HL-60 (cell line): ENCODE results near the gene RSPH1.

Experiments used
- DNase-seq, 2 experiments: peaks; one replicate each; pipeline ENCODE4 v3.0.0-alpha.2; 2010 to 2020; ENCODE audit warnings: low read depth in 1 of 2, low spot score in 1 of 2
- H3K27ac ChIP-seq: fragments of 250-450 bp; sonication (Bioruptor Pico); replicated peaks from 2 replicates; pipeline ENCODE4 v1.5.1; 2020; ENCODE audit warnings: mild to moderate bottlenecking, moderate library complexity
- H3K27me3 ChIP-seq: fragments of 250-450 bp; sonication (Bioruptor Pico); 2 replicates; pipeline ENCODE4 v1.5.1; 2021; ENCODE audit warnings: mild to moderate bottlenecking, moderate library complexity; ENCODE audit not compliant: insufficient read depth, poor library complexity, severe bottlenecking
- H3K4me3 ChIP-seq: replicated peaks from 2 replicates; pipeline ENCODE4 v1.5.1; 2011; ENCODE audit warnings: mild to moderate bottlenecking, control low read depth, low read length; ENCODE audit not compliant: insufficient read depth
- GABPA ChIP-seq: IDR thresholded peaks from 2 replicates; pipeline ENCODE4 v1.6.1; 2012; ENCODE audit warnings: low read depth
- POLR2AphosphoS5 ChIP-seq: IDR thresholded peaks from 2 replicates; pipeline ENCODE4 v1.6.1; 2012; ENCODE audit warnings: low read depth
- SPI1 ChIP-seq: IDR thresholded peaks from 2 replicates; pipeline ENCODE4 v1.6.1; 2012; ENCODE audit warnings: low read depth, mild to moderate bottlenecking, borderline replicate concordance
- TF ChIP-seq, protein P1 (sequence below): IDR thresholded peaks from 2 replicates; pipeline ENCODE4 v1.6.1; 2012; ENCODE audit warnings: low read depth; ENCODE audit not compliant: insufficient replicate concordance
- TF ChIP-seq, protein P2 (sequence below): IDR thresholded peaks from one replicate; pipeline ENCODE4 v1.5.1; 2011; ENCODE audit warnings: low read length, control low read depth, inconsistent platforms; ENCODE audit not compliant: insufficient read depth

The RSPH1 gene

DNA sequence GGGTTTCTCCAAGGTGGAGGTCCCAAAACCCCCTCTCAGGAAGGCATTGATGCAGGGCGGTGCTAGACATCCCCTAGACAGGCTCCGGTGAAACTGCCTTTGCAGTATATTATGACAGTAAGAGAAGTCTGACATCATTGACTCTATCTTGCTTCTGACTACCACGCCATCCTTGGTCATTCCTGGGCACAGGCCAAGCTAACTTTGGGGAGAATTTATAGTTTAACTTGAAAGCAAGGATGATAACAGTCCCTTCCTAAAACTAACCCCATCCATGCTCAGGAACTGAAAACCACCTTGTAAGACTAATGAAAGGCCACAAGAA, 30.3 kb downstream of the RSPH1 start:
- Histone ChIP-seq H3K27me3 (peaks cover 2% of the 10 kb centered on the region), H3K4me3 (no peak overlapping the region), H3K27ac (peak overlapping the region; percentile 44)
- TF ChIP-seq SPI1 (no peak), POLR2AphosphoS5 (no peak), GABPA (no peak)
- TF ChIP-seq, protein P1, sequence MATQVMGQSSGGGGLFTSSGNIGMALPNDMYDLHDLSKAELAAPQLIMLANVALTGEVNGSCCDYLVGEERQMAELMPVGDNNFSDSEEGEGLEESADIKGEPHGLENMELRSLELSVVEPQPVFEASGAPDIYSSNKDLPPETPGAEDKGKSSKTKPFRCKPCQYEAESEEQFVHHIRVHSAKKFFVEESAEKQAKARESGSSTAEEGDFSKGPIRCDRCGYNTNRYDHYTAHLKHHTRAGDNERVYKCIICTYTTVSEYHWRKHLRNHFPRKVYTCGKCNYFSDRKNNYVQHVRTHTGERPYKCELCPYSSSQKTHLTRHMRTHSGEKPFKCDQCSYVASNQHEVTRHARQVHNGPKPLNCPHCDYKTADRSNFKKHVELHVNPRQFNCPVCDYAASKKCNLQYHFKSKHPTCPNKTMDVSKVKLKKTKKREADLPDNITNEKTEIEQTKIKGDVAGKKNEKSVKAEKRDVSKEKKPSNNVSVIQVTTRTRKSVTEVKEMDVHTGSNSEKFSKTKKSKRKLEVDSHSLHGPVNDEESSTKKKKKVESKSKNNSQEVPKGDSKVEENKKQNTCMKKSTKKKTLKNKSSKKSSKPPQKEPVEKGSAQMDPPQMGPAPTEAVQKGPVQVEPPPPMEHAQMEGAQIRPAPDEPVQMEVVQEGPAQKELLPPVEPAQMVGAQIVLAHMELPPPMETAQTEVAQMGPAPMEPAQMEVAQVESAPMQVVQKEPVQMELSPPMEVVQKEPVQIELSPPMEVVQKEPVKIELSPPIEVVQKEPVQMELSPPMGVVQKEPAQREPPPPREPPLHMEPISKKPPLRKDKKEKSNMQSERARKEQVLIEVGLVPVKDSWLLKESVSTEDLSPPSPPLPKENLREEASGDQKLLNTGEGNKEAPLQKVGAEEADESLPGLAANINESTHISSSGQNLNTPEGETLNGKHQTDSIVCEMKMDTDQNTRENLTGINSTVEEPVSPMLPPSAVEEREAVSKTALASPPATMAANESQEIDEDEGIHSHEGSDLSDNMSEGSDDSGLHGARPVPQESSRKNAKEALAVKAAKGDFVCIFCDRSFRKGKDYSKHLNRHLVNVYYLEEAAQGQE: no peak
- TF ChIP-seq, protein P2, sequence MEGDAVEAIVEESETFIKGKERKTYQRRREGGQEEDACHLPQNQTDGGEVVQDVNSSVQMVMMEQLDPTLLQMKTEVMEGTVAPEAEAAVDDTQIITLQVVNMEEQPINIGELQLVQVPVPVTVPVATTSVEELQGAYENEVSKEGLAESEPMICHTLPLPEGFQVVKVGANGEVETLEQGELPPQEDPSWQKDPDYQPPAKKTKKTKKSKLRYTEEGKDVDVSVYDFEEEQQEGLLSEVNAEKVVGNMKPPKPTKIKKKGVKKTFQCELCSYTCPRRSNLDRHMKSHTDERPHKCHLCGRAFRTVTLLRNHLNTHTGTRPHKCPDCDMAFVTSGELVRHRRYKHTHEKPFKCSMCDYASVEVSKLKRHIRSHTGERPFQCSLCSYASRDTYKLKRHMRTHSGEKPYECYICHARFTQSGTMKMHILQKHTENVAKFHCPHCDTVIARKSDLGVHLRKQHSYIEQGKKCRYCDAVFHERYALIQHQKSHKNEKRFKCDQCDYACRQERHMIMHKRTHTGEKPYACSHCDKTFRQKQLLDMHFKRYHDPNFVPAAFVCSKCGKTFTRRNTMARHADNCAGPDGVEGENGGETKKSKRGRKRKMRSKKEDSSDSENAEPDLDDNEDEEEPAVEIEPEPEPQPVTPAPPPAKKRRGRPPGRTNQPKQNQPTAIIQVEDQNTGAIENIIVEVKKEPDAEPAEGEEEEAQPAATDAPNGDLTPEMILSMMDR: no peak
- no peak for DNase-seq

DNA sequence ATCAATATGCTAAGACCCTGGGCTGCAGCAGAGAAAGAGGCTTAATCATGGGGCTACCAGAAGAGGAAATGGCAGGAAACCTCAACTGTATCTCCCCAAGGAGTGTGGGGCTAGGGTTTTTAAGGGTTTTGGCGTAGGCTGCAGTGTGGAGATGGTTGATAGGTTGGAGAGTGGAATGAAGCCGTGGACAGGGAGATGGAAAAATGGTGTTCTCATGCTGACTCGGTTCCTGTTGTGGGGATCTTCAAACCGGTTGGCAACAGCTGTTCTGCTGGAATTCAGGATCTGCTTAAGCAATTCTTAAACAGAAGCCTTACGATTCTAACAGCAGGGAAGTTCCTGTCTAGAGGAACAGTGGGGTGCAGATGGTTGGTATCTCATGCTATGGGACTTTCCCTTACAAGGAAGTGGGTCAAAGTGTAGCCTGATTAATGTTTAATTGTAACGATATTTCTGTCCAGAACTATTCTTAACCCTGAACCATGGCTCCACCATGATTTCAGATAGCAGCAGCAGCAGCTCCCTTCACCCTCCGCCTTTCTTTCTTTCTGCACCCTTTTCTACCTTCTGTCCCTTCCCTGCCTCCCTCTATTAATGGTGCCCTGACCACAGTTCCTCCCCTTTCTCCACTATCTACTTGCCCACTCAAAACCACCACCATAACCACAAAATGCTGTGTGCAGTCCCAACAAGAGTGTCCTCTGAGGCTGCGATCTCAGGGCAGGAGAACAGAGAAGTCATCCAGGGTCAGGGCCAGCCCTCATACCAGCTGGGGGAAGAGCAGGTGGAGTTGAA, 30.8 kb downstream of the RSPH1 start:
- TF ChIP-seq, protein P1: no peak
- TF ChIP-seq SPI1 (peak; percentile 31; the same call in 1 of the 2 replicates), POLR2AphosphoS5 (peak; percentile 82), GABPA (no peak)
- TF ChIP-seq, protein P2: no peak
- DNase-seq: peak; percentile 67 to 82
- H3K27me3 ChIP-seq: peaks cover 2% of the 10 kb centered on the region
- H3K4me3 ChIP-seq: no peak overlapping the region
- H3K27ac ChIP-seq: peak overlapping the region; percentile 44

DNA sequence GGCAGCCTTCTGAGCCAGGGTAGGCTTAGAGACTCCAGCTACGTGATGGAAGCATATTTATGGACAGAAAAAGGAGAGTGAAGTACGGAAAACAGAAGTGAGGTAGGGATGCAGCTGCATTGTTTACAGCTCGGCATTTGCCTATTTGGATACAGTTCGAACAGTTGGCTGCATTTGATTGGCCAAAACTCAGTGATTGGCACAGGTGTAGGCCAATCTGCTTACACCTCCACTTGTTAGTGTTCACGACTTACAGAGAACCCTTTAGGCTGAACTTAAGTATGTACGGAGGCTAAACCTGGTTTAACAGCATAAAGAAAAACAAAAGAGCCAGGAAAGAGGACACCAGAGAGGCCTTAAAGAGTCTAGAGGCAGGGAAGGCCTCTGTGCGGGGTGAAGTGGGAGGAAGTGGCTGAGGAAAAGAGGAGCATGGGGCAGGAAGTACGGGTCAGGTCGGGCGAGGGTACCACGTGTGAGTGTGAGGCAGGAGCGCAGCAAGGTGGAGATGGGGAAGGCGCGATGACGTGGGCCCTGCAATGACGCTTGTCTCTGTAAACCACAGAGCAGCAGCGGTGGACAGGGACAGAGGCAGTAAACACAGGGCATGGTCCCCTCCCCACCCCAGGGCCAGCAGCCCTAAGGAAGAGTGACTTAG, 32.0 kb downstream of the RSPH1 start:
- Histone ChIP-seq H3K27me3 (peaks cover 2% of the 10 kb centered on the region), H3K27ac (peak overlapping the region; percentile 22; the same call in 1 of the 2 replicates), H3K4me3 (no peak overlapping the region)
- DNase-seq: peak in 1 of 2 experiments; percentile 21
- TF ChIP-seq SPI1: no peak
- no peak for TF ChIP-seq POLR2AphosphoS5
- TF ChIP-seq, protein P1: no peak
- TF ChIP-seq GABPA: no peak
- TF ChIP-seq, protein P2: no peak
